ENCODE measurements around the gene CFAP52. TPM values are rescaled to one million over a fixed set of nuclear protein-coding genes. Genes with fewer than 3 reads are reported as not detected.
"Not testable (repeated sequence)": the region's sequence is repeated elsewhere in the genome, so short reads cannot be mapped to it uniquely, and the experiment has no call there.

The CFAP52 gene
- total and polyA plus RNA-seq, 4 donors, result 0.33 TPM; not detected in 3

DNA sequence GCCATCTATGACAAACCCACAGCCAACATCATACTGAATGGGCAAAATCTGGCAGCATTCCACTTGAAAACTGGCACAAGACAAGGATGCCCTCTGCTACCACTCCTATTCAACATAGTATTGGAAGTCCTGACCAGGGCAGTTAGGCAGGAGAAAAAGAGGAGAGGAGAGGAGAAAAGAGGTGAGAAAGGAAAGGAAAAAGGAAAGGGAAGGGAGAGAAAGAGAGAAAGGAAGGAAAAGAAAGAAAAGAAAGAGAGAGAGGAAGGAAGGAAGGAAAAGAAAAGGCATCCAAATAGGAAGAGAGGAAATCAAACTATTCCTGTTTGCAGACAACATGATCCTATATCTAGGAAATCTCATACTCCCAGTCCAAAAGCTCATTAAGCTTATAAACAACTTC is 12.3 kb upstream of the CFAP52 start:
- no peak for TF ChIP-seq RXRA (IDR thresholded peaks at IDR 0.05)
- TF ChIP-seq EGR1 (IDR thresholded peaks at IDR 0.05; ENCODE audit: low read depth in 2 of 2), result no peak
- TF ChIP-seq SP1 (IDR thresholded peaks at IDR 0.05), result no peak
- TF ChIP-seq FOXA2 (IDR thresholded peaks at IDR 0.05), result no peak
- no peak for TF ChIP-seq HNF4G (IDR thresholded peaks at IDR 0.05)
- no peak for TF ChIP-seq FOXA1 (IDR thresholded peaks at IDR 0.05)
- TF ChIP-seq, protein P1, sequence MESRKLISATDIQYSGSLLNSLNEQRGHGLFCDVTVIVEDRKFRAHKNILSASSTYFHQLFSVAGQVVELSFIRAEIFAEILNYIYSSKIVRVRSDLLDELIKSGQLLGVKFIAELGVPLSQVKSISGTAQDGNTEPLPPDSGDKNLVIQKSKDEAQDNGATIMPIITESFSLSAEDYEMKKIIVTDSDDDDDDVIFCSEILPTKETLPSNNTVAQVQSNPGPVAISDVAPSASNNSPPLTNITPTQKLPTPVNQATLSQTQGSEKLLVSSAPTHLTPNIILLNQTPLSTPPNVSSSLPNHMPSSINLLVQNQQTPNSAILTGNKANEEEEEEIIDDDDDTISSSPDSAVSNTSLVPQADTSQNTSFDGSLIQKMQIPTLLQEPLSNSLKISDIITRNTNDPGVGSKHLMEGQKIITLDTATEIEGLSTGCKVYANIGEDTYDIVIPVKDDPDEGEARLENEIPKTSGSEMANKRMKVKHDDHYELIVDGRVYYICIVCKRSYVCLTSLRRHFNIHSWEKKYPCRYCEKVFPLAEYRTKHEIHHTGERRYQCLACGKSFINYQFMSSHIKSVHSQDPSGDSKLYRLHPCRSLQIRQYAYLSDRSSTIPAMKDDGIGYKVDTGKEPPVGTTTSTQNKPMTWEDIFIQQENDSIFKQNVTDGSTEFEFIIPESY (IDR thresholded peaks at IDR 0.05), result no peak
- TF ChIP-seq YY1 (IDR thresholded peaks at IDR 0.05), result no peak
- no peak for TF ChIP-seq CTCF (IDR thresholded peaks at IDR 0.05; ENCODE audit: low read depth, low read length, missing input control)
- no peak for TF ChIP-seq RAD21 (IDR thresholded peaks at IDR 0.05)
- no peak for TF ChIP-seq NR2F2 (IDR thresholded peaks at IDR 0.05)
- H3K27me3 ChIP-seq (ENCODE audit: control insufficient read depth in 4 of 4, insufficient read depth in 4 of 4, low read length in 3 of 4), result no peaks in the 10 kb centered on the region
- H3K9me3 ChIP-seq (ENCODE audit: control insufficient read depth in 4 of 4, low read length in 3 of 4), result no peaks in the 10 kb centered on the region
- H3K9ac ChIP-seq (ENCODE audit: low read depth in 1 of 2, low read length in 2 of 2), result no peak overlapping the region
- peaks cover under 1 to 12% (median 6%) of the 10 kb centered on the region in 4 donors for H3K36me3 ChIP-seq (ENCODE audit: control insufficient read depth in 4 of 4, insufficient read depth in 3 of 4, low read depth in 1 of 4, low read length in 3 of 4)
- H3K4me3 ChIP-seq (ENCODE audit: low read depth in 1 of 3, low read length in 3 of 3), result no peak overlapping the region
- DNase-seq (ENCODE audit: low spot score), result no peak
- peaks cover 0 to 2% (median 0%) of the 10 kb centered on the region in 4 donors for H3K4me1 ChIP-seq (ENCODE audit: control insufficient read depth in 4 of 4, insufficient read depth in 4 of 4, low read length in 3 of 4)
- H3K27ac ChIP-seq (ENCODE audit: low read depth in 1 of 2, low read length in 2 of 2), result no peak overlapping the region

GRCh38 chr17:9566067-9566466 is 10.4 kb upstream of the CFAP52 start:
- no peak overlapping the region for H3K27ac ChIP-seq (ENCODE audit: low read depth in 1 of 2, low read length in 2 of 2)
- H3K4me3 ChIP-seq (ENCODE audit: low read depth in 1 of 3, low read length in 3 of 3), result no peak overlapping the region
- TF ChIP-seq MAX (IDR thresholded peaks at IDR 0.05) (no peak), JUND (IDR thresholded peaks at IDR 0.05) (no peak), HNF4G (IDR thresholded peaks at IDR 0.05) (no peak), CTCF (IDR thresholded peaks at IDR 0.05; ENCODE audit: low read depth, low read length, missing input control) (no peak), RXRA (IDR thresholded peaks at IDR 0.05) (no peak), SP1 (IDR thresholded peaks at IDR 0.05) (no peak)
- no peaks in the 10 kb centered on the region for H3K27me3 ChIP-seq (ENCODE audit: control insufficient read depth in 4 of 4, insufficient read depth in 4 of 4, low read length in 3 of 4)
- no peak for DNase-seq (ENCODE audit: low spot score)
- no peaks in the 10 kb centered on the region for H3K9me3 ChIP-seq (ENCODE audit: control insufficient read depth in 4 of 4, low read length in 3 of 4)
- H3K36me3 ChIP-seq (ENCODE audit: control insufficient read depth in 4 of 4, insufficient read depth in 3 of 4, low read depth in 1 of 4, low read length in 3 of 4), result peaks cover 4 to 15% (median 6%) of the 10 kb centered on the region in 4 donors
- 69% methylated on average over 7 of the region's 7 CpGs for WGBS
- no peak overlapping the region for H3K9ac ChIP-seq (ENCODE audit: low read depth in 1 of 2, low read length in 2 of 2)
- H3K4me1 ChIP-seq (ENCODE audit: control insufficient read depth in 4 of 4, insufficient read depth in 4 of 4, low read length in 3 of 4), result peaks cover 0 to 2% (median 0%) of the 10 kb centered on the region in 4 donors

DNA sequence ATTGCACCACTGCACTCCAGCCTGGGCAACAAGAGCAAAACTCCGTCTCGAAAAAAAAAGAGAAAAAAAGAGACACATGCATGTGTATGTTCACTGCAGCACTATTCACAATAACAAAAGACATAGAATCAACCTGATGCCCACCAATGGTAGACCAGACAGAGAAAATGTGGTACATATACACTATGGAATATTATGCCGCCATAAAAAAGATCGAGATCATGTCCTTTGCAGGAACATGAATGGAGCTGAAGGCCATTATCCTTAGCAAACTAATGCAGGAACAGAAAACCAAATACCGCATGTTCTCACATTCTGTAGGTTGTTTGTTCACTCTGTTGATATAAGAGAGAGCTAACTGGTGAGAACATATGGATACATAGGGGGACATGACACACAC is 9.7 kb upstream of the CFAP52 start:
- 90% methylated on average over 5 of the region's 5 CpGs for WGBS
- H3K27ac ChIP-seq (ENCODE audit: low read depth in 1 of 2, low read length in 2 of 2); H3K27me3 ChIP-seq (ENCODE audit: control insufficient read depth in 4 of 4, insufficient read depth in 4 of 4, low read length in 3 of 4); H3K4me1 ChIP-seq (ENCODE audit: control insufficient read depth in 4 of 4, insufficient read depth in 4 of 4, low read length in 3 of 4); H3K9me3 ChIP-seq (ENCODE audit: control insufficient read depth in 4 of 4, low read length in 3 of 4); H3K4me3 ChIP-seq (ENCODE audit: low read depth in 1 of 3, low read length in 3 of 3); DNase-seq (ENCODE audit: low spot score); H3K9ac ChIP-seq (ENCODE audit: low read depth in 1 of 2, low read length in 2 of 2): not testable (repeated sequence)
- H3K36me3 ChIP-seq (ENCODE audit: control insufficient read depth in 4 of 4, insufficient read depth in 3 of 4, low read depth in 1 of 4, low read length in 3 of 4), result peaks cover 4 to 15% (median 6%) of the 10 kb centered on the region in 4 donors
